ENCODE data around the gene POLG2.

DNA sequence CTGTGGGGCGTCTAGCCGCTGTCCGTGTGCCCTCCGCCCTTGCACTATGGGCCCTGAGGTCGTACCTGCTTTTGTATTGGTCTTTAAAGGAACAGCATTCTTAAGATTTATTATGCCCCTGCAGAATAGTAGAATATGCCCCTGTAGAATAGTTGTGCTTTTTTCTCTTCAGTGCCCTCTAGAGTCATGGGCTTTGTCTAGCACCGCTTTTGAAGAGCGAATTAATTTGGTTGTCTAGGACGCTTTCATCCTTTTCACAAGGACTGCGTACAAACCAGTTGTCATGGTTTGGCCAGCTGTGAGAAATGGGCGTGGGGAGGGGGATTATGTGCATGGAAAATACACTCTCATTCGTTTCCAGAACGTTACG lies 10.5 kb upstream of the POLG2 start:
- TF ChIP-seq, protein P1, sequence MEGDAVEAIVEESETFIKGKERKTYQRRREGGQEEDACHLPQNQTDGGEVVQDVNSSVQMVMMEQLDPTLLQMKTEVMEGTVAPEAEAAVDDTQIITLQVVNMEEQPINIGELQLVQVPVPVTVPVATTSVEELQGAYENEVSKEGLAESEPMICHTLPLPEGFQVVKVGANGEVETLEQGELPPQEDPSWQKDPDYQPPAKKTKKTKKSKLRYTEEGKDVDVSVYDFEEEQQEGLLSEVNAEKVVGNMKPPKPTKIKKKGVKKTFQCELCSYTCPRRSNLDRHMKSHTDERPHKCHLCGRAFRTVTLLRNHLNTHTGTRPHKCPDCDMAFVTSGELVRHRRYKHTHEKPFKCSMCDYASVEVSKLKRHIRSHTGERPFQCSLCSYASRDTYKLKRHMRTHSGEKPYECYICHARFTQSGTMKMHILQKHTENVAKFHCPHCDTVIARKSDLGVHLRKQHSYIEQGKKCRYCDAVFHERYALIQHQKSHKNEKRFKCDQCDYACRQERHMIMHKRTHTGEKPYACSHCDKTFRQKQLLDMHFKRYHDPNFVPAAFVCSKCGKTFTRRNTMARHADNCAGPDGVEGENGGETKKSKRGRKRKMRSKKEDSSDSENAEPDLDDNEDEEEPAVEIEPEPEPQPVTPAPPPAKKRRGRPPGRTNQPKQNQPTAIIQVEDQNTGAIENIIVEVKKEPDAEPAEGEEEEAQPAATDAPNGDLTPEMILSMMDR (IDR thresholded peaks at IDR 0.05), result peak; percentile 57
- TF ChIP-seq POLR2A (IDR thresholded peaks at IDR 0.05; ENCODE audit: low read length) (no peak), ESRRA (IDR thresholded peaks at IDR 0.05; ENCODE audit: borderline replicate concordance, low read length) (no peak), CEBPB (IDR thresholded peaks at IDR 0.05) (no peak), POLR2AphosphoS2 (conservative IDR thresholded peaks at IDR 0.05; ENCODE audit: low read length) (no peak), BHLHE40 (IDR thresholded peaks at IDR 0.05; ENCODE audit: low read depth, low read length) (no peak), HDAC2 (IDR thresholded peaks at IDR 0.05) (no peak), CBX8 (IDR thresholded peaks at IDR 0.05) (no peak), GATA3 (IDR thresholded peaks at IDR 0.05; ENCODE audit: borderline replicate concordance) (no peak)
- TF ChIP-seq, protein P2, sequence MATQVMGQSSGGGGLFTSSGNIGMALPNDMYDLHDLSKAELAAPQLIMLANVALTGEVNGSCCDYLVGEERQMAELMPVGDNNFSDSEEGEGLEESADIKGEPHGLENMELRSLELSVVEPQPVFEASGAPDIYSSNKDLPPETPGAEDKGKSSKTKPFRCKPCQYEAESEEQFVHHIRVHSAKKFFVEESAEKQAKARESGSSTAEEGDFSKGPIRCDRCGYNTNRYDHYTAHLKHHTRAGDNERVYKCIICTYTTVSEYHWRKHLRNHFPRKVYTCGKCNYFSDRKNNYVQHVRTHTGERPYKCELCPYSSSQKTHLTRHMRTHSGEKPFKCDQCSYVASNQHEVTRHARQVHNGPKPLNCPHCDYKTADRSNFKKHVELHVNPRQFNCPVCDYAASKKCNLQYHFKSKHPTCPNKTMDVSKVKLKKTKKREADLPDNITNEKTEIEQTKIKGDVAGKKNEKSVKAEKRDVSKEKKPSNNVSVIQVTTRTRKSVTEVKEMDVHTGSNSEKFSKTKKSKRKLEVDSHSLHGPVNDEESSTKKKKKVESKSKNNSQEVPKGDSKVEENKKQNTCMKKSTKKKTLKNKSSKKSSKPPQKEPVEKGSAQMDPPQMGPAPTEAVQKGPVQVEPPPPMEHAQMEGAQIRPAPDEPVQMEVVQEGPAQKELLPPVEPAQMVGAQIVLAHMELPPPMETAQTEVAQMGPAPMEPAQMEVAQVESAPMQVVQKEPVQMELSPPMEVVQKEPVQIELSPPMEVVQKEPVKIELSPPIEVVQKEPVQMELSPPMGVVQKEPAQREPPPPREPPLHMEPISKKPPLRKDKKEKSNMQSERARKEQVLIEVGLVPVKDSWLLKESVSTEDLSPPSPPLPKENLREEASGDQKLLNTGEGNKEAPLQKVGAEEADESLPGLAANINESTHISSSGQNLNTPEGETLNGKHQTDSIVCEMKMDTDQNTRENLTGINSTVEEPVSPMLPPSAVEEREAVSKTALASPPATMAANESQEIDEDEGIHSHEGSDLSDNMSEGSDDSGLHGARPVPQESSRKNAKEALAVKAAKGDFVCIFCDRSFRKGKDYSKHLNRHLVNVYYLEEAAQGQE (IDR thresholded peaks at IDR 0.05), result no peak
- TF ChIP-seq, protein P3, sequence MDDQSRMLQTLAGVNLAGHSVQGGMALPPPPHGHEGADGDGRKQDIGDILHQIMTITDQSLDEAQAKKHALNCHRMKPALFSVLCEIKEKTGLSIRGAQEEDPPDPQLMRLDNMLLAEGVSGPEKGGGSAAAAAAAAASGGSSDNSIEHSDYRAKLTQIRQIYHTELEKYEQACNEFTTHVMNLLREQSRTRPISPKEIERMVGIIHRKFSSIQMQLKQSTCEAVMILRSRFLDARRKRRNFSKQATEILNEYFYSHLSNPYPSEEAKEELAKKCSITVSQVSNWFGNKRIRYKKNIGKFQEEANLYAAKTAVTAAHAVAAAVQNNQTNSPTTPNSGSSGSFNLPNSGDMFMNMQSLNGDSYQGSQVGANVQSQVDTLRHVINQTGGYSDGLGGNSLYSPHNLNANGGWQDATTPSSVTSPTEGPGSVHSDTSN (IDR thresholded peaks at IDR 0.05), result no peak
- TF ChIP-seq, protein P4, sequence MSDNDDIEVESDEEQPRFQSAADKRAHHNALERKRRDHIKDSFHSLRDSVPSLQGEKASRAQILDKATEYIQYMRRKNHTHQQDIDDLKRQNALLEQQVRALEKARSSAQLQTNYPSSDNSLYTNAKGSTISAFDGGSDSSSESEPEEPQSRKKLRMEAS (IDR thresholded peaks at IDR 0.05), result no peak
